ENCODE data around the gene MRPL55.

GRCh38 chr1:228066891-228067654 is 42.0 kb downstream of the MRPL55 start:
- TF ChIP-seq POLR2AphosphoS5 (IDR thresholded peaks at IDR 0.05; ENCODE audit: low read depth, low read length), result no peak
- no peak for TF ChIP-seq POLR2A (IDR thresholded peaks at IDR 0.05; ENCODE audit: low read depth, low read length)
- TF ChIP-seq TAF1 (IDR thresholded peaks at IDR 0.05; ENCODE audit: borderline replicate concordance, low read depth, low read length), result no peak
